Measurements from ENCODE around the gene BMPR1A. TPM values are rescaled to one million over a fixed set of nuclear protein-coding genes. Genes with fewer than 3 reads are reported as not detected.

BMPR1A gene
- total and polyA plus RNA-seq, 2 of the 13 experiments (the other 11 are each of a cell fraction or from before 2014, with no cell fraction given): 17.8 to 44.2 TPM

DNA sequence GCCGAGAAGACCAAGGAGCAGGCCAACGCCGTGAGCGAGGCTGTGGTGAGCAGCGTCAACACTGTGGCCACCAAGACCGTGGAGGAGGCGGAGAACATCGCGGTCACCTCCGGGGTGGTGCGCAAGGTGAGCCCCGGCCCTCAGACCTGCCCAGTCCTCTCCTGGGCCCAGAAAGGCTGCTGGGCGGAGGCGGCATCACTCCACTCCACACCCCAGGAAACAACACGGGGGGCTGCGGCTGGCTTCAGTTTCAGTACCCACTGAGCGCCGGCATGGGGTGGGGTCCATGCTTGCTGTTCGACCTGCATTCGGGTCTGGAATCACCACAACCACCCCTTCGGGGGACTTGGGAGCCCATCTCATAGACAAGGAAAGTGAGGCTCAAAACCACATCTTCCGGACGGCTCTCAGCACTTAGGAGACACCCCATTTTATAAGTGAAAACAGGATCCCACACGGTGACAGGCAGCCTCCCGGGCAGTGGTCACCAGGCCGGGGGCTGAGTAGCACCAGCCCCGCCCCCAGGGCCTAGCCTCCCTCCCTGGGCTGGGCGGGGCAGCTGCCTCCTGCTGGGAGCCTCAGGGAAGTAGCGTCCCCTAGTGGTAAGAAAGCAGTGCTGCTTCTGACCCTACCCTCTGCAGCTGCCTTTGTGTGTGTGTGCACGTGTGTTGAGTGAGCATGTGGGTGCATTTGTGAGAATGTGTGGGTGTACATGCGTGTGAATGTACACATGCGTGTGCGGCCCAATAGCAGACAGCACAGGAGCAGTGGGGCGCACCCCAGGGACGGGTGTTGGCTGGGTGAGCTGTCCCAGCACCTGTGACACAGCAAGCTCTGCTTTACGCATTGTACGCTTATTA, 203.8 kb downstream of the BMPR1A start (continued):
- TF ChIP-seq, protein P1, sequence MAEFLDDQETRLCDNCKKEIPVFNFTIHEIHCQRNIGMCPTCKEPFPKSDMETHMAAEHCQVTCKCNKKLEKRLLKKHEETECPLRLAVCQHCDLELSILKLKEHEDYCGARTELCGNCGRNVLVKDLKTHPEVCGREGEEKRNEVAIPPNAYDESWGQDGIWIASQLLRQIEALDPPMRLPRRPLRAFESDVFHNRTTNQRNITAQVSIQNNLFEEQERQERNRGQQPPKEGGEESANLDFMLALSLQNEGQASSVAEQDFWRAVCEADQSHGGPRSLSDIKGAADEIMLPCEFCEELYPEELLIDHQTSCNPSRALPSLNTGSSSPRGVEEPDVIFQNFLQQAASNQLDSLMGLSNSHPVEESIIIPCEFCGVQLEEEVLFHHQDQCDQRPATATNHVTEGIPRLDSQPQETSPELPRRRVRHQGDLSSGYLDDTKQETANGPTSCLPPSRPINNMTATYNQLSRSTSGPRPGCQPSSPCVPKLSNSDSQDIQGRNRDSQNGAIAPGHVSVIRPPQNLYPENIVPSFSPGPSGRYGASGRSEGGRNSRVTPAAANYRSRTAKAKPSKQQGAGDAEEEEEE (CRISPR knock-in tag; IDR thresholded peaks at IDR 0.05; ENCODE audit: borderline replicate concordance): no peak
- TF ChIP-seq SP1 (IDR thresholded peaks at IDR 0.05) (no peak), SP1 (CRISPR knock-in tag; IDR thresholded peaks at IDR 0.05) (peak; percentile 77), MXD4 (CRISPR knock-in tag; IDR thresholded peaks at IDR 0.05) (no peak), HDAC1 (CRISPR knock-in tag; IDR thresholded peaks at IDR 0.05) (peak; percentile 21; the same call in 1 of the 2 replicates), ERF (CRISPR knock-in tag; IDR thresholded peaks at IDR 0.05) (peak; percentile 35; the same call in 1 of the 2 replicates), ZNF629 (CRISPR knock-in tag; conservative IDR thresholded peaks at IDR 0.05) (peak; percentile 64; the same call in 1 of the 2 replicates), ZNF282 (IDR thresholded peaks at IDR 0.05; ENCODE audit: partially characterized antibody) (no peak), POGZ (CRISPR knock-in tag; IDR thresholded peaks at IDR 0.05) (0 out of 2 replicates have a peak, but pooled peaks have one; percentile 12), KDM2A (CRISPR knock-in tag; IDR thresholded peaks at IDR 0.05; ENCODE audit: borderline replicate concordance, low read depth) (peak; percentile 53; the same call in 1 of the 2 replicates), CC2D1A (CRISPR knock-in tag; IDR thresholded peaks at IDR 0.05) (no peak), ZNF326 (CRISPR knock-in tag; IDR thresholded peaks at IDR 0.05; ENCODE audit: borderline replicate concordance) (no peak)
- TF ChIP-seq, protein P2, sequence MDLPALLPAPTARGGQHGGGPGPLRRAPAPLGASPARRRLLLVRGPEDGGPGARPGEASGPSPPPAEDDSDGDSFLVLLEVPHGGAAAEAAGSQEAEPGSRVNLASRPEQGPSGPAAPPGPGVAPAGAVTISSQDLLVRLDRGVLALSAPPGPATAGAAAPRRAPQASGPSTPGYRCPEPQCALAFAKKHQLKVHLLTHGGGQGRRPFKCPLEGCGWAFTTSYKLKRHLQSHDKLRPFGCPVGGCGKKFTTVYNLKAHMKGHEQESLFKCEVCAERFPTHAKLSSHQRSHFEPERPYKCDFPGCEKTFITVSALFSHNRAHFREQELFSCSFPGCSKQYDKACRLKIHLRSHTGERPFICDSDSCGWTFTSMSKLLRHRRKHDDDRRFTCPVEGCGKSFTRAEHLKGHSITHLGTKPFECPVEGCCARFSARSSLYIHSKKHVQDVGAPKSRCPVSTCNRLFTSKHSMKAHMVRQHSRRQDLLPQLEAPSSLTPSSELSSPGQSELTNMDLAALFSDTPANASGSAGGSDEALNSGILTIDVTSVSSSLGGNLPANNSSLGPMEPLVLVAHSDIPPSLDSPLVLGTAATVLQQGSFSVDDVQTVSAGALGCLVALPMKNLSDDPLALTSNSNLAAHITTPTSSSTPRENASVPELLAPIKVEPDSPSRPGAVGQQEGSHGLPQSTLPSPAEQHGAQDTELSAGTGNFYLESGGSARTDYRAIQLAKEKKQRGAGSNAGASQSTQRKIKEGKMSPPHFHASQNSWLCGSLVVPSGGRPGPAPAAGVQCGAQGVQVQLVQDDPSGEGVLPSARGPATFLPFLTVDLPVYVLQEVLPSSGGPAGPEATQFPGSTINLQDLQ (CRISPR knock-in tag; IDR thresholded peaks at IDR 0.05): no peak
- TF ChIP-seq, protein P3, sequence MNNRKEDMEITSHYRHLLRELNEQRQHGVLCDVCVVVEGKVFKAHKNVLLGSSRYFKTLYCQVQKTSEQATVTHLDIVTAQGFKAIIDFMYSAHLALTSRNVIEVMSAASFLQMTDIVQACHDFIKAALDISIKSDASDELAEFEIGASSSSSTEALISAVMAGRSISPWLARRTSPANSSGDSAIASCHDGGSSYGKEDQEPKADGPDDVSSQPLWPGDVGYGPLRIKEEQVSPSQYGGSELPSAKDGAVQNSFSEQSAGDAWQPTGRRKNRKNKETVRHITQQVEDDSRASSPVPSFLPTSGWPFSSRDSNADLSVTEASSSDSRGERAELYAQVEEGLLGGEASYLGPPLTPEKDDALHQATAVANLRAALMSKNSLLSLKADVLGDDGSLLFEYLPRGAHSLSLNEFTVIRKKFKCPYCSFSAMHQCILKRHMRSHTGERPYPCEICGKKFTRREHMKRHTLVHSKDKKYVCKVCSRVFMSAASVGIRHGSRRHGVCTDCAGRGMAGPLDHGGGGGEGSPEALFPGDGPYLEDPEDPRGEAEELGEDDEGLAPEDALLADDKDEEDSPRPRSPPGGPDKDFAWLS (CRISPR knock-in tag; IDR thresholded peaks at IDR 0.05; ENCODE audit: borderline replicate concordance): no peak
- TF ChIP-seq, protein P4, sequence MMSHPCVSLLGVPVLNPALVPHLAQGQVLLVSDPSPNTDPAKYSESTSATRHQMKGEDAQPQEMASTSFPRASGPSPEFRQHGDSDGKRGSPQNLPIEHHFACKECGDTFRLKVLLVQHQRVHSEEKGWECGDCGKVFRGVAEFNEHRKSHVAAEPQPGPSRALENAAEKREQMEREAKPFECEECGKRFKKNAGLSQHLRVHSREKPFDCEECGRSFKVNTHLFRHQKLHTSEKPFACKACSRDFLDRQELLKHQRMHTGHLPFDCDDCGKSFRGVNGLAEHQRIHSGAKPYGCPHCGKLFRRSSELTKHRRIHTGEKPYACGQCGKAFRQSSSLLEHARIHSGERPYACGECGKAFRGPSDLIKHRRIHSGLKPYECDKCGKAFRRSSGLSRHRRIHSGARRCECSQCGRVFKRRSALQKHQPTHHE (CRISPR knock-in tag; IDR thresholded peaks at IDR 0.05; ENCODE audit: borderline replicate concordance): no peak
- TF ChIP-seq, protein P5, sequence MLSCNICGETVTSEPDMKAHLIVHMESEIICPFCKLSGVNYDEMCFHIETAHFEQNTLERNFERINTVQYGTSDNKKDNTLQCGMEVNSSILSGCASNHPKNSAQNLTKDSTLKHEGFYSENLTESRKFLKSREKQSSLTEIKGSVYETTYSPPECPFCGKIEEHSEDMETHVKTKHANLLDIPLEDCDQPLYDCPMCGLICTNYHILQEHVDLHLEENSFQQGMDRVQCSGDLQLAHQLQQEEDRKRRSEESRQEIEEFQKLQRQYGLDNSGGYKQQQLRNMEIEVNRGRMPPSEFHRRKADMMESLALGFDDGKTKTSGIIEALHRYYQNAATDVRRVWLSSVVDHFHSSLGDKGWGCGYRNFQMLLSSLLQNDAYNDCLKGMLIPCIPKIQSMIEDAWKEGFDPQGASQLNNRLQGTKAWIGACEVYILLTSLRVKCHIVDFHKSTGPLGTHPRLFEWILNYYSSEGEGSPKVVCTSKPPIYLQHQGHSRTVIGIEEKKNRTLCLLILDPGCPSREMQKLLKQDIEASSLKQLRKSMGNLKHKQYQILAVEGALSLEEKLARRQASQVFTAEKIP (CRISPR knock-in tag; IDR thresholded peaks at IDR 0.05; ENCODE audit: borderline replicate concordance): no peak

All from HepG2 (cell line).